Activated CD8-positive, alpha-beta T cell treated with anti-CD3 and anti-CD28 coated beads, Interleukin-2, amount 10 ng/mL, durations not matched to agents 7 days and 5 days (primary cell): ENCODE results near the gene FKBP5. TPM values are rescaled to one million over a fixed set of nuclear protein-coding genes. Genes with fewer than 3 reads are reported as not detected.
"Not testable (repeated sequence)": the region's sequence is repeated elsewhere in the genome, so short reads cannot be mapped to it uniquely, and the experiment has no call there.

Experiments
- ATAC-seq: fragments of 150-1000 bp; cut with Tn5 transposase; one replicate; pipeline ENCODE4 v1.10.0; 2021; ENCODE audit warnings: moderate library complexity
- CTCF ChIA-PET: fragments of 350-600 bp; sonication (Branson Sonifier 250); formaldehyde crosslinking; loops from one replicate; lab custom pipeline; 2021; ENCODE audit warnings: antibody characterized with exemption; lab: Charles Lee
- POLR2A ChIA-PET: fragments of 350-600 bp; sonication (Branson Sonifier 250); formaldehyde crosslinking; loops from one replicate; lab custom pipeline; 2021; ENCODE audit warnings: antibody characterized with exemption; lab: Charles Lee
- DNase-seq: peaks from one replicate; pipeline ENCODE4 v3.0.0-alpha.2; 2020
- H3K27ac Mint-ChIP-seq: one replicate; pipeline ENCODE4 v1.8.0; 2021; ENCODE audit warnings: mild to moderate bottlenecking, mixed read lengths
- H3K27me3 Mint-ChIP-seq: one replicate; pipeline ENCODE4 v1.8.0; 2021; ENCODE audit warnings: low read depth, mixed read lengths
- H3K36me3 Mint-ChIP-seq: one replicate; pipeline ENCODE4 v1.8.0; 2021; ENCODE audit warnings: low read depth, mixed read lengths
- H3K4me1 Mint-ChIP-seq: one replicate; pipeline ENCODE4 v1.8.0; 2021; ENCODE audit warnings: low read depth, mixed read lengths
- H3K4me3 Mint-ChIP-seq: one replicate; pipeline ENCODE4 v1.8.0; 2021; ENCODE audit warnings: mild to moderate bottlenecking, mixed read lengths
- H3K9me3 Mint-ChIP-seq: one replicate; pipeline ENCODE4 v1.8.0; 2022; ENCODE audit warnings: mixed read lengths; ENCODE audit not compliant: insufficient read depth
- total RNA-seq, 2 experiments: library from RNA; stranded (reverse); gene quantifications; one replicate each; pipeline ENCODE4 v1.2.3, GENCODE V29; 2021

The FKBP5 gene
- total RNA-seq, 2 experiments from 2014 or later = 78.7 to 79.5 TPM

- CTCF ChIA-PET = interaction anchor here (1.1 to 2.9 kb wide), 6 partner anchors 11 to 151 kb away, joined by 3 to 20 read pairs (median 5); partner anchors contain the start of gene ARMC12
- no peak for DNase-seq
- POLR2A ChIA-PET = interaction anchor here (0.9 kb wide), 1 partner anchor 8 kb away, joined by 3 read pairs; no protein-coding TSS in a partner anchor
- Mint-ChIP-seq H3K4me1 (peaks cover 67% of the 10 kb centered on the region), H3K9me3 (no peaks in the 10 kb centered on the region), H3K27ac (no peak overlapping the region), H3K36me3 (peaks cover 30% of the 10 kb centered on the region), H3K4me3 (no peak overlapping the region), H3K27me3 (no peaks in the 10 kb centered on the region)
- ATAC-seq = no peak
Measured at GRCh38 chr6:35674594-35674993, 14.1 kb downstream of the FKBP5 start.

DNA sequence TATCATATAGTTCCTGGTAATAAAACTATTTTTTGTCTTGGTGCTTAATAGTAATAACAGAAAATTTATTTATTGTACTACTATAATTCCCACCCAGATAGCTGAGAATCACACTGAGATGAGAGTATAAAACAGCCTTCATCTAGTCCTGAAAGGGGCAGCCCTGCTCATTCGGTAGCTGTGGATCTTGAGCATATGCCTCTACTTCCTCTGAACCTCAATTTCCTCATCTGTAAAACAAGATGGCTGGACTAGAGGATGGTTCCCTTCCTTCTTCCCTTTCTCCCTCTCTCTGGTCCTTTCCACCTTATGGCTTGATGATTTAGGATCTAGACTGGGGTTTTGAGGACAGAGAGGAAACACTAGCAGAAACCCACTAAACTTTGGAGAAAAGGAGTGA lies 15.0 kb downstream of the FKBP5 start:
- H3K27ac Mint-ChIP-seq = peak overlapping the region; percentile 58
- H3K4me1 Mint-ChIP-seq = peaks cover 70% of the 10 kb centered on the region
- ATAC-seq = no peak
- no peaks in the 10 kb centered on the region for H3K9me3 Mint-ChIP-seq
- H3K4me3 Mint-ChIP-seq = no peak overlapping the region
- peaks cover 22% of the 10 kb centered on the region for H3K36me3 Mint-ChIP-seq
- ChIA-PET CTCF (interaction anchor here (1.1 to 2.9 kb wide), 6 partner anchors 11 to 63 kb away, joined by 3 to 20 read pairs (median 5); partner anchors contain the start of gene ARMC12), POLR2A (interaction anchor here (0.9 kb wide), 2 partner anchors 9 to 12 kb away, joined by 3 read pairs; no protein-coding TSS in a partner anchor)
- H3K27me3 Mint-ChIP-seq = no peaks in the 10 kb centered on the region
- no peak for DNase-seq

DNA sequence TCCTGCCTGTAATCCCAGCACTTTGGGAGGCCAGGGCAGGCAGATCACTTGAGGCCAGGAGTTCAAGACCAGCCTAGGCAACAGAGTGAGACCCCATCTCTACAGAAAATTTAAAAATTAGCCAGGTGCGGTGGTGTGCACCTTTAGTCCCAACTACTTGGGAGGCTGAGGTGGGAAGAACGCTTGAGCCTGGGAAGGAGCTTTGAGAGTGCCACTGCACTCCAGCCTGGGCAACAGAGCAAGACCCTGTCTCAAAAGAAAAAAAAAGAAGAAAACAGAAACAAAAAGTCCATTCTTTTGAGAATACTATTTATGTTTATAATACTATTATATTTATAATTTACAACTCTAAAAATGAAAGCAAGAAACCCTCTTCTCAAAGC lies 15.4 kb downstream of the FKBP5 start:
- ATAC-seq, DNase-seq, H3K27me3 Mint-ChIP-seq, H3K4me3 Mint-ChIP-seq, H3K9me3 Mint-ChIP-seq, H3K27ac Mint-ChIP-seq: not testable (repeated sequence)
- ChIA-PET POLR2A (interaction anchor here (0.9 kb wide), 1 partner anchor 13 kb away, joined by 3 read pairs; no protein-coding TSS in a partner anchor), CTCF (interaction anchor here (1.2 to 2.9 kb wide), 5 partner anchors 10 to 63 kb away, joined by 3 to 20 read pairs (median 5); partner anchors contain the start of gene ARMC12)
- Mint-ChIP-seq H3K36me3 (peaks cover 18% of the 10 kb centered on the region), H3K4me1 (peaks cover 67% of the 10 kb centered on the region)

- H3K27ac Mint-ChIP-seq, POLR2A ChIA-PET, H3K9me3 Mint-ChIP-seq, ATAC-seq, DNase-seq, H3K4me3 Mint-ChIP-seq, H3K27me3 Mint-ChIP-seq: not testable (repeated sequence)
- peaks cover 64% of the 10 kb centered on the region for H3K4me1 Mint-ChIP-seq
- peaks cover 12% of the 10 kb centered on the region for H3K36me3 Mint-ChIP-seq
- CTCF ChIA-PET = interaction anchor here (2.3 to 6.4 kb wide), 3 partner anchors 10 to 64 kb away, joined by 10 to 72 read pairs (median 17); partner anchors contain the start of gene ARMC12
Measured at GRCh38 chr6:35670453-35670852, 18.3 kb downstream of the FKBP5 start.

DNA sequence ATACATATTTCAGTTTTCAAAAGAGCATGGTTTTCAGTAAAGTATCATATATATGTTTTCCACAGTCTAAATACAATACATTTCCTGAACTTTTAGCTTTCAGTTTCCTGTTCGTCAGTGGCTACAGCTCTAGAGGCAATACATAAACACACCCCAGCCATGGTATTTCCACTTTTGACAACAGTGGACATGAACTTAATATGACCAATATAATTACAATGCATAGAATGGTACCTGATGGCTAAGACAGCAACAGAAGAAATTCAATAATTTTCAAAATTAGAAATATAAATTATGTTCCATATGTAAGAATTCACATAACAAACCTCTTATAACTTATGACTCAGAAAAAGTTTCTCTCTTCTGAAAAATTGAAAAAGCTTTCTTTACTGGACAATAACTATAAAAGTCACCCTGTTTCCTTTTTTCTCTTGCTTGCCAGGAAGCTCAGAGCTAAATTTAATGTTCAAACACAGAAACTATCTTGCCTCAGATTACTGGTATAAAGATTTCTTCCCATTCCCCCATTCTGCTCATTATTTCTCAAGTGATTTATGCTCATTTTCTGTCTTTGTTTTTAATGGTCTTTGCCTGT lies 19.2 kb downstream of the FKBP5 start:
- DNase-seq = no peak
- ChIA-PET CTCF (interaction anchor here (1.0 to 6.4 kb wide), 15 partner anchors 8 to 146 kb away, joined by 3 to 72 read pairs (median 6); partner anchors contain the start of gene ARMC12), POLR2A (interaction anchor here (0.6 to 1.7 kb wide), 7 partner anchors 15 to 88 kb away, joined by 3 to 10 read pairs (median 5); no protein-coding TSS in a partner anchor)
- Mint-ChIP-seq H3K9me3 (no peaks in the 10 kb centered on the region), H3K4me1 (peaks cover 59% of the 10 kb centered on the region), H3K4me3 (peak overlapping the region; percentile 71), H3K27ac (peak overlapping the region; percentile 72), H3K36me3 (peaks cover 11% of the 10 kb centered on the region), H3K27me3 (no peaks in the 10 kb centered on the region)
- ATAC-seq = peak; percentile 72

GRCh38 chr6:35668744-35669450 lies 19.8 kb downstream of the FKBP5 start:
- peaks cover 53% of the 10 kb centered on the region for H3K4me1 Mint-ChIP-seq
- peak overlapping the region; percentile 71 for H3K4me3 Mint-ChIP-seq
- ATAC-seq = no peak
- ChIA-PET CTCF (interaction anchor here (1.0 to 6.4 kb wide), 16 partner anchors 9 to 146 kb away, joined by 3 to 72 read pairs (median 6); partner anchors contain the start of gene ARMC12), POLR2A (interaction anchor here (0.6 to 1.7 kb wide), 8 partner anchors 15 to 428 kb away, joined by 3 to 10 read pairs (median 4); no protein-coding TSS in a partner anchor)
- H3K36me3 Mint-ChIP-seq = peaks cover 8% of the 10 kb centered on the region
- DNase-seq = no peak
- H3K27ac Mint-ChIP-seq = peak overlapping the region; percentile 72
- no peaks in the 10 kb centered on the region for H3K9me3 Mint-ChIP-seq
- no peaks in the 10 kb centered on the region for H3K27me3 Mint-ChIP-seq

GRCh38 chr6:35668096-35668495 lies 20.6 kb downstream of the FKBP5 start:
- peak overlapping the region; percentile 75 for H3K4me3 Mint-ChIP-seq
- no peak for DNase-seq
- POLR2A ChIA-PET = interaction anchor here (0.6 to 1.8 kb wide), 4 partner anchors 19 to 428 kb away, joined by 4 to 6 read pairs (median 6); no protein-coding TSS in a partner anchor
- H3K4me1 Mint-ChIP-seq = peaks cover 47% of the 10 kb centered on the region
- H3K9me3 Mint-ChIP-seq = no peaks in the 10 kb centered on the region
- no peaks in the 10 kb centered on the region for H3K27me3 Mint-ChIP-seq
- H3K27ac Mint-ChIP-seq = peak overlapping the region; percentile 90
- H3K36me3 Mint-ChIP-seq = peaks cover 6% of the 10 kb centered on the region
- peak; percentile 22 for ATAC-seq
- CTCF ChIA-PET = interaction anchor here (1.1 to 6.4 kb wide), 7 partner anchors 10 to 116 kb away, joined by 3 to 72 read pairs (median 6); partner anchors contain the start of gene ARMC12

DNA sequence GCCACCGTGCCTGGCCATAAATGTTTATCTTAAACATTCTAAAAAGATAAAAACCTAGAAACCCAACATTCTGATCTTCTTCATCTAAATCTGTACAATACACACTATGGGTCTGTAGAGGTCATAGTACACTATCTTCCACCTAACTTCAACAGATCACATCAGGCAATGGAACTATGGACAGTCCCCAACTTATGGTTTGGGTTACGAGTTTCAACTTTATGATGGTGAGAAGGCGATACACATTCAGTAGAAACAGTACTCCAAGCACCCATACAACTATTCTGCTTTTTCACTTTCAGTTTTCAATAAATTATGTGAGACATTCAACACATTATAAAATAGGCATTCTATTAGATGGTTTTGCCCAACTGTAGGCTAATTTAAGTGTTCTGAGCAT lies 23.1 kb downstream of the FKBP5 start:
- Mint-ChIP-seq H3K27me3 (no peaks in the 10 kb centered on the region), H3K4me3 (no peak overlapping the region), H3K27ac (no peak overlapping the region), H3K4me1 (peaks cover 32% of the 10 kb centered on the region), H3K9me3 (no peaks in the 10 kb centered on the region), H3K36me3 (peaks cover 2% of the 10 kb centered on the region)
- ATAC-seq = peak; percentile 9
- ChIA-PET POLR2A (interaction anchor here (0.7 kb wide), 1 partner anchor 1965 kb away, joined by 3 read pairs; no protein-coding TSS in a partner anchor), CTCF (interaction anchor here (1.3 to 6.4 kb wide), 6 partner anchors 16 to 71 kb away, joined by 3 to 72 read pairs (median 5); partner anchors contain the start of gene ARMC12)
- DNase-seq = no peak

DNA sequence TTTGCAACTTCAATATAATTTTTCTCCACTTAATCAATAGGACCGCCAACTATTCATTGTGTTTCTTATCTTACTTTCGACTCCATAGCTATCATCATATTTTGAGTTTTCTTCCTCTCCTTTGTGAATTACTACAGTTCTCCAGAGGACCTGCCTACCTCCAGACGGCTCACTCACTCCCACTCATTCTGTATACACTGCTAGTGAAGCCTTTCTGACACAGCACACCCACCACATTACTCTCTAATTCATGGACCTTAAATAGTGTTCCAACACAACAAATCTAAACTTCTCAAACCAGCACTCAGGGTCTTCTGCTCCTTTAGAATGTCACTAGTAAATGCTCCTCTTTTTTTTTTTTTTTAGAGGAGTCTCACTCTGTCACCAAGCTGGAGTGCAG lies 23.8 kb downstream of the FKBP5 start:
- ATAC-seq (no peak), DNase-seq (no peak)
- CTCF ChIA-PET = interaction anchor here (0.8 to 3.4 kb wide), 7 partner anchors 17 to 81 kb away, joined by 3 to 31 read pairs (median 3); partner anchors contain the start of gene ARMC12
- H3K9me3 Mint-ChIP-seq = no peaks in the 10 kb centered on the region
- H3K4me3 Mint-ChIP-seq = no peak overlapping the region
- POLR2A ChIA-PET = interaction anchor here (0.7 kb wide), 1 partner anchor 1964 kb away, joined by 3 read pairs; no protein-coding TSS in a partner anchor
- peaks cover 28% of the 10 kb centered on the region for H3K4me1 Mint-ChIP-seq
- peaks cover 2% of the 10 kb centered on the region for H3K36me3 Mint-ChIP-seq
- H3K27ac Mint-ChIP-seq = no peak overlapping the region
- no peaks in the 10 kb centered on the region for H3K27me3 Mint-ChIP-seq

- DNase-seq (peak; percentile 37), ATAC-seq (peak; percentile 61)
- Mint-ChIP-seq H3K27ac (no peak overlapping the region), H3K27me3 (no peaks in the 10 kb centered on the region), H3K9me3 (no peaks in the 10 kb centered on the region), H3K4me3 (no peak overlapping the region), H3K4me1 (peaks cover 15% of the 10 kb centered on the region), H3K36me3 (peaks cover 2% of the 10 kb centered on the region)
- POLR2A ChIA-PET = interaction anchor here (0.9 to 1.6 kb wide), 4 partner anchors 14 to 468 kb away, joined by 3 to 5 read pairs (median 3); no protein-coding TSS in a partner anchor
- CTCF ChIA-PET = interaction anchor here (1.1 to 3.4 kb wide), 14 partner anchors 10 to 81 kb away, joined by 3 to 31 read pairs (median 4); partner anchors contain the start of gene ARMC12
Measured at GRCh38 chr6:35663447-35664235, 25.1 kb downstream of the FKBP5 start.
